NB4 (cell line): ENCODE data around the gene ALDH16A1.

Experiments used
- DNase-seq: peaks from one replicate; pipeline ENCODE4 v3.0.0; 2010; ENCODE audit warnings: low read depth
- H3K4me3 ChIP-seq: one replicate; pipeline ENCODE4 v1.5.1; 2011; ENCODE audit warnings: mild to moderate bottlenecking, low read depth, low read length, moderate library complexity
- CTCF ChIP-seq: IDR thresholded peaks from one replicate; pipeline ENCODE4 v1.5.1; 2012; ENCODE audit warnings: low read depth, low read length
- MYC ChIP-seq: IDR thresholded peaks from 2 replicates; pipeline ENCODE4 v1.6.1; 2011; ENCODE audit warnings: low read depth, low read length
- POLR2A ChIP-seq: IDR thresholded peaks from 2 replicates; pipeline ENCODE4 v1.6.1; 2011; ENCODE audit warnings: mild to moderate bottlenecking; ENCODE audit not compliant: insufficient read length; ENCODE audit errors: extremely low read depth
- TF ChIP-seq, protein P1 (sequence below): IDR thresholded peaks from 2 replicates; pipeline ENCODE4 v1.6.1; 2011; ENCODE audit warnings: low read depth, low read length

The ALDH16A1 gene

GRCh38 chr19:49421878-49422202, 31.2 kb upstream of the ALDH16A1 start:
- H3K4me3 ChIP-seq = no peak overlapping the region
- DNase-seq = no peak
- TF ChIP-seq MYC = no peak
- no peak for TF ChIP-seq CTCF
- no peak for TF ChIP-seq POLR2A
- TF ChIP-seq, protein P1, sequence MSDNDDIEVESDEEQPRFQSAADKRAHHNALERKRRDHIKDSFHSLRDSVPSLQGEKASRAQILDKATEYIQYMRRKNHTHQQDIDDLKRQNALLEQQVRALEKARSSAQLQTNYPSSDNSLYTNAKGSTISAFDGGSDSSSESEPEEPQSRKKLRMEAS = no peak

DNA sequence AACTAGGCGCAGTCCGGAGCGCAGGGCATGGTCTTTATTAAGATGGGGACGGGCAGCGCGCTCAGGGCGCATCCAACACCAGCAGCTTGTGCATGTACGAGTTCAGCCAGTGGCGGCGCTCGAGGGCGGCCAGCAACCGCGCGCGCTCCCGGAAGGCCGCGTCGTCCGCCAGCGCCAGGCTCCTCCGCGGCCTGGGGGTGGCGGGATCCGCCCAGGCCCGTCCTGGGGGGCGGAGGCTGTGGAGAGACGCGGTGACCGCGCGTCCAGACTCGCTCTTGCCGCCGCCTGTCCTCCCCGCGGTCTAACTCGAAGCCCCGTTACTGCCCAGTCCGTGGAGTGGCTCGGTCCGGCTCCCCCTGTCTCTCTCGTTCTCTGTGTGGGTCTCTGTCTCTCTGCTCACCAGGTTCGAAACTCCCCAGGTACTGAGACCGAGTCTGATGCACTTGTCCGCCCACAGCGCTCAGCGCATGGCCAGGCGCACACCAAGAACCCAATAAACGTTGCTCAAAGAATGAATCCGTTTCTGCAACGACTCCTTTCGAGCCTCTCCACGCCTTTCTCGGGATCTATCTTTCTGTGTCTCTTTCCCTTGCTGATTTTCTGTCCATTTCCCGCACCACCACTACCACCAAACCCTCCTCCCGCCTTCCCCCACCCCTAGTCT, 30.5 kb upstream of the ALDH16A1 start:
- TF ChIP-seq, protein P1 = no peak
- TF ChIP-seq MYC = no peak
- TF ChIP-seq CTCF = peak; percentile 53
- no peak overlapping the region for H3K4me3 ChIP-seq
- peak; percentile 80 for DNase-seq

GRCh38 chr19:49423071-49423984, 29.7 kb upstream of the ALDH16A1 start, which contains the start of gene PTH2:
TSS of gene PTH2 (minus strand) at chr19:49423441. CDS start at chr19:49423339, 102 bp downstream.
- TF ChIP-seq, protein P1 = no peak
- TF ChIP-seq CTCF (no peak), MYC (no peak), POLR2A (no peak)
- no peak within 1 kb of the TSS for H3K4me3 ChIP-seq
- DNase-seq = no peak

DNA sequence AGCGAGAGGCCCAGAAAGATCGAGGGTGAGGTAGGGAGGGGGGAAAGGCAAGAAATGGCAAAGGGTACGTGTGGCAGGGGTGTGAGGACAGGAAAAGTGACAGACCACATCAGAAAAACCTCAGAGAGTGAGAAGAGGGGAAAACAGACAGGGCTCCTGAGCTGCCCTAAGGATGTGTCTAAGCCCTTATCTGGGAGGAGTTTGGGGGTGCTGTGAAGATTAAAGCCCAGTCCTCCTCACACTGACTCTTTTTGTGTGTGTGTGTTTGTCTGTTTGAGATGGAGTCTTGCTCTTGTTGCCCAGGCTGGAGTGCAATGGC, 29.1 kb upstream of the ALDH16A1 start:
- H3K4me3 ChIP-seq = no peak overlapping the region
- no peak for TF ChIP-seq POLR2A
- DNase-seq = no peak

GRCh38 chr19:49425178-49425577, 27.8 kb upstream of the ALDH16A1 start, which contains the start of gene GFY:
TSS of gene GFY (plus strand) at chr19:49425388. CDS start at chr19:49426431, 1,043 bp downstream.
- no peak within 1 kb of the TSS for H3K4me3 ChIP-seq
- no peak for DNase-seq
- TF ChIP-seq CTCF (no peak), MYC (no peak), POLR2A (no peak)
- TF ChIP-seq, protein P1 = no peak

GRCh38 chr19:49425922-49426592, 27.0 kb upstream of the ALDH16A1 start:
- TF ChIP-seq, protein P1 = no peak
- TF ChIP-seq CTCF (no peak), MYC (no peak), POLR2A (no peak)
- peak; percentile 53 for DNase-seq
- H3K4me3 ChIP-seq = no peak overlapping the region
